Fibroblast of lung (primary cell): ENCODE measurements around the gene GSPT1. TPM values are rescaled to one million over a fixed set of nuclear protein-coding genes. Genes with fewer than 3 reads are reported as not detected.
A peak's percentile ranks its signal among the peaks of the same experiment; 100 is the strongest.

Experiments used
- DNase-seq, 2 donors: peaks; one replicate each; pipeline versions ENCODE4 v3.0.0 to v3.0.0-alpha.2; 2010; ENCODE audit warnings: low read depth in 2 of 2
- H2AFZ ChIP-seq: 2 replicates; pipeline ENCODE4 v1.5.1; 2012; ENCODE audit warnings: low read length, control low read depth, inconsistent platforms
- H3K27ac ChIP-seq: 2 replicates; pipeline ENCODE4 v1.5.1; 2011; ENCODE audit warnings: low read length, control low read depth; ENCODE audit not compliant: insufficient read depth
- H3K27me3 ChIP-seq: 2 replicates; pipeline ENCODE4 v1.5.1; 2011; ENCODE audit warnings: mild to moderate bottlenecking, low read length; ENCODE audit not compliant: control insufficient read depth, insufficient read depth
- H3K36me3 ChIP-seq: 2 replicates; pipeline ENCODE4 v1.5.1; 2011; ENCODE audit warnings: low read length; ENCODE audit not compliant: control insufficient read depth, insufficient read depth
- H3K4me1 ChIP-seq: 2 replicates; pipeline ENCODE4 v1.5.1; 2011; ENCODE audit warnings: low read length; ENCODE audit not compliant: control insufficient read depth, insufficient read depth; ENCODE audit errors: extremely low read depth
- H3K4me2 ChIP-seq: 2 replicates; pipeline ENCODE4 v1.5.1; 2011; ENCODE audit warnings: low read length, control low read depth; ENCODE audit not compliant: insufficient read depth; ENCODE audit errors: extremely low read depth
- H3K4me3 ChIP-seq, 4 experiments: fragments of 200-600 bp in 1 of 4; sonication (generic) in 1 of 4; replicated peaks in 1 of 4; 2 replicates each; pipeline ENCODE4 v1.5.1; 2011 to 2016; ENCODE audit warnings: low read length in 4 of 4, low read depth in 3 of 4, mild to moderate bottlenecking in 3 of 4, control low read depth in 2 of 4, inconsistent platforms in 1 of 4, mixed read lengths in 1 of 4; ENCODE audit not compliant: insufficient read depth in 1 of 4; ENCODE audit errors: control extremely low read depth in 1 of 4
- H3K79me2 ChIP-seq: 2 replicates; pipeline ENCODE4 v1.5.1; 2012; ENCODE audit warnings: mild to moderate bottlenecking, low read length, inconsistent platforms; ENCODE audit not compliant: control insufficient read depth, insufficient read depth
- H3K9ac ChIP-seq: 2 replicates; pipeline ENCODE4 v1.5.1; 2011; ENCODE audit warnings: mild to moderate bottlenecking, low read length, control low read depth; ENCODE audit not compliant: insufficient read depth
- H3K9me3 ChIP-seq: 2 replicates; pipeline ENCODE4 v1.5.1; 2012; ENCODE audit warnings: low read depth, low read length; ENCODE audit not compliant: control insufficient read depth, insufficient read depth
- H4K20me1 ChIP-seq: 2 replicates; pipeline ENCODE4 v1.5.1; 2011; ENCODE audit warnings: low read length; ENCODE audit not compliant: control insufficient read depth, insufficient read depth; ENCODE audit errors: extremely low read depth
- EZH2 ChIP-seq: IDR thresholded peaks from 2 replicates; pipeline ENCODE4 v1.5.1; 2012; ENCODE audit warnings: low read length, control low read depth, mild to moderate bottlenecking; ENCODE audit errors: missing control alignments
- polyA plus RNA-seq, 2 donors: library from polyadenylated mRNA; depleted of rRNA in 1 of 2; stranded (reverse) in 1 of 2; unstranded in 1 of 2; fragments of >200 nt; gene quantifications; 2 replicates each; pipeline ENCODE4 v1.2.1, GENCODE V29; 2011 to 2012; ENCODE audit warnings: missing spikeins in 1 of 2
- total RNA-seq: library from RNA; depleted of rRNA; stranded (reverse); fragments of >200 nt; gene quantifications from 2 replicates; pipeline ENCODE4 v1.2.1, GENCODE V29; 2014
- TF ChIP-seq, protein P1 (sequence below), 2 donors: IDR thresholded peaks in 1 of 2; conservative IDR thresholded peaks in 1 of 2; 1 replicate in 1 of 2; 2 replicates in 1 of 2; pipeline ENCODE4 v1.5.1; 2011 to 2012; ENCODE audit warnings: low read length in 2 of 2, control low read depth in 1 of 2, inconsistent platforms in 1 of 2, low read depth in 1 of 2, mild to moderate bottlenecking in 1 of 2

GSPT1 gene
- total and polyA plus RNA-seq, 2 donors (not counting 1 experiment from before 2014, with no cell fraction given): 57.3 to 116 TPM

DNA sequence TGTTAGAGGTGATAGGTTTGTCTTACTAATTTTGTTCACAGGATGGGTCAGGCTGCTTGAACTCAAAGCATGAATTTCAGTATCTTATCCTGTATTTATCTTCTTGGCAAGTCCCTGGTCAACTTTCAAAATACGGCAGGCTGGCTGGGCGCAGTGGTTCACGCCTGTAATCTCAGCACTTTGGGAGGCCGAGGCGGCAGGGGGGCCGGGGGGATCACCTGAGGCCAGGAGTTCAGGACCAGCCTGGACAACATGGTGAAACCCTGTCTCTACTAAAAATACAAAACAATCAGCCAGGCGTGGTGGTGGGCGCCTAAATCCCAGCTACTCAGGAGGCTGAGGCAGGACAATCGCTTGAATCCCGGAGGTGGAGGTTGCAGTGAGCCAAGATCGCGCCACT, 39.5 kb downstream of the GSPT1 start:
- peaks cover 2% of the 10 kb centered on the region for H3K79me2 ChIP-seq
- no peak for DNase-seq
- no peak overlapping the region for H3K4me2 ChIP-seq
- no peak overlapping the region for H2AFZ ChIP-seq
- peaks cover 7% of the 10 kb centered on the region for H3K36me3 ChIP-seq
- no peaks in the 10 kb centered on the region for H3K4me1 ChIP-seq
- H4K20me1 ChIP-seq: no peaks in the 10 kb centered on the region
- no peak overlapping the region for H3K4me3 ChIP-seq
- TF ChIP-seq, protein P1, sequence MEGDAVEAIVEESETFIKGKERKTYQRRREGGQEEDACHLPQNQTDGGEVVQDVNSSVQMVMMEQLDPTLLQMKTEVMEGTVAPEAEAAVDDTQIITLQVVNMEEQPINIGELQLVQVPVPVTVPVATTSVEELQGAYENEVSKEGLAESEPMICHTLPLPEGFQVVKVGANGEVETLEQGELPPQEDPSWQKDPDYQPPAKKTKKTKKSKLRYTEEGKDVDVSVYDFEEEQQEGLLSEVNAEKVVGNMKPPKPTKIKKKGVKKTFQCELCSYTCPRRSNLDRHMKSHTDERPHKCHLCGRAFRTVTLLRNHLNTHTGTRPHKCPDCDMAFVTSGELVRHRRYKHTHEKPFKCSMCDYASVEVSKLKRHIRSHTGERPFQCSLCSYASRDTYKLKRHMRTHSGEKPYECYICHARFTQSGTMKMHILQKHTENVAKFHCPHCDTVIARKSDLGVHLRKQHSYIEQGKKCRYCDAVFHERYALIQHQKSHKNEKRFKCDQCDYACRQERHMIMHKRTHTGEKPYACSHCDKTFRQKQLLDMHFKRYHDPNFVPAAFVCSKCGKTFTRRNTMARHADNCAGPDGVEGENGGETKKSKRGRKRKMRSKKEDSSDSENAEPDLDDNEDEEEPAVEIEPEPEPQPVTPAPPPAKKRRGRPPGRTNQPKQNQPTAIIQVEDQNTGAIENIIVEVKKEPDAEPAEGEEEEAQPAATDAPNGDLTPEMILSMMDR (conservative IDR thresholded peaks at IDR 0.05 in 1 of 2, IDR thresholded peaks at IDR 0.05 in 1 of 2; ENCODE audit: low read depth in 1 of 2, low read length in 2 of 2): no peak
- no peak for TF ChIP-seq EZH2
- H3K9ac ChIP-seq: no peak overlapping the region
- H3K27ac ChIP-seq: no peak overlapping the region
- H3K9me3 ChIP-seq: no peaks in the 10 kb centered on the region
- no peaks in the 10 kb centered on the region for H3K27me3 ChIP-seq

DNA sequence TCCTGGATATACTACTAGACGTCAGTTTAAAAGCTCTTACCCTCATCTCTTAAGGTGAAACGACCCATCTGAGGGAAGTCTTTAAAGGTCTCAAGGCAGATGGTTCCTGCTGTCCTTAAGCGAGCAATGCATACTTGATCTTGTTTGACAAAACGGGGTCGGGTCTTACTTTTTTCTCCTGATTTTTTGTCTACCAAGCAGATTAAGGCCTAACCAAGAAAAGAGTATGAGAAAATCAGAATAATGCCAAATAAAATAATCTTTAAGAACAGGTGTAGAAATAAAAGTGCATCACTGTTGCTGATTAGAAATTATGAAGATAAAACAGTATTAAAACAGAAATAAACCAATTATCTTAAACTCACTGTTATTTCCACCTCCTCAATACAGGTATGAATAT, 40.0 kb downstream of the GSPT1 start:
- Histone ChIP-seq H4K20me1 (no peaks in the 10 kb centered on the region), H2AFZ (no peak overlapping the region), H3K79me2 (peaks cover 2% of the 10 kb centered on the region), H3K4me1 (no peaks in the 10 kb centered on the region), H3K9ac (no peak overlapping the region), H3K4me2 (no peak overlapping the region), H3K4me3 (no peak overlapping the region), H3K27me3 (no peaks in the 10 kb centered on the region), H3K36me3 (peaks cover 7% of the 10 kb centered on the region), H3K27ac (no peak overlapping the region), H3K9me3 (no peaks in the 10 kb centered on the region)
- TF ChIP-seq EZH2: no peak
- TF ChIP-seq, protein P1 (conservative IDR thresholded peaks at IDR 0.05 in 1 of 2, IDR thresholded peaks at IDR 0.05 in 1 of 2; ENCODE audit: low read depth in 1 of 2, low read length in 2 of 2): no peak
- no peak for DNase-seq

DNA sequence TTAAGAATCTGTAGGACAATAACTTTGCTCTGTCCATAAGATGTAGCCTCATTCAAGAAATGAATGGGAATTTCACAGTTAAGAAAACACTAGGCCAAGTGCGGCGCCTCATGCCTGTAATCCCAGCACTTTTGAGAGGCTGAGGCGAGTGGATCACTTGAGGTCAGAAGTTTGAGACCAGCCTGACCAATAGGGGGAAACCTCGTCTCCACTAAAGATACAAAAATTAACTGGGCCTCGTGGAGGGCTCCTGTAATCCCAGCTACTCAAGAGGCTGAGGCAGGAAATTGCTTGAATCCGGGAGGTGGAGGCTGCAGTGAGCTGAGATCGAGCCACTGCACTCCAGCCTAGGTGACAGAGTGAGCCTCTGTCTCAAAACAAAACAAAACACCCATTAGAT, 44.6 kb downstream of the GSPT1 start:
- no peak overlapping the region for H3K4me2 ChIP-seq
- no peak overlapping the region for H2AFZ ChIP-seq
- H3K79me2 ChIP-seq: peaks cover 2% of the 10 kb centered on the region
- H3K36me3 ChIP-seq: peaks cover 7% of the 10 kb centered on the region
- peak; percentile 42 to 48 for DNase-seq
- TF ChIP-seq, protein P1 (conservative IDR thresholded peaks at IDR 0.05 in 1 of 2, IDR thresholded peaks at IDR 0.05 in 1 of 2; ENCODE audit: low read depth in 1 of 2, low read length in 2 of 2): peak in 1 of 2 donors; percentile 24
- TF ChIP-seq EZH2: no peak
- no peaks in the 10 kb centered on the region for H3K27me3 ChIP-seq
- H3K4me3 ChIP-seq: no peak overlapping the region
- peaks cover 3% of the 10 kb centered on the region for H3K4me1 ChIP-seq
- H3K27ac ChIP-seq: no peak overlapping the region
- H4K20me1 ChIP-seq: no peaks in the 10 kb centered on the region
- no peaks in the 10 kb centered on the region for H3K9me3 ChIP-seq
- no peak overlapping the region for H3K9ac ChIP-seq
